K562 (cell line): ENCODE data around the gene LY6G6F. TPM values are rescaled to one million over a fixed set of nuclear protein-coding genes. Genes with fewer than 3 reads are reported as not detected.

ENCODE experiments used
- COPS2 ChIP-seq: fragments of 450-650 bp; conservative IDR thresholded peaks from 2 replicates; pipeline ENCODE4 v1.6.1; 2016; ENCODE audit warnings: mild to moderate bottlenecking, moderate library complexity
- DPF2 ChIP-seq: fragments of 450-650 bp; IDR thresholded peaks from 2 replicates; pipeline ENCODE4 v1.6.1; 2016
- HIVEP1 ChIP-seq: fragments of 250-450 bp; sonication (Bioruptor Pico); IDR thresholded peaks from 2 replicates; pipeline ENCODE4 v1.4.0; 2020; ENCODE audit warnings: mild to moderate bottlenecking
- KAT7 ChIP-seq: sonication (generic); formaldehyde crosslinking; IDR thresholded peaks from 2 replicates; pipeline ENCODE4 v1.8.0; 2022; ENCODE audit warnings: missing genetic modification reagents, mild to moderate bottlenecking, borderline replicate concordance
- MEF2A ChIP-seq: IDR thresholded peaks from 2 replicates; pipeline ENCODE4 v1.6.1; 2011; ENCODE audit warnings: low read depth, mild to moderate bottlenecking, low read length, moderate library complexity; ENCODE audit not compliant: control insufficient read depth
- MNT ChIP-seq, 2 experiments: fragments of 450-650 bp; conservative IDR thresholded peaks; 2 replicates each; pipeline ENCODE4 v1.6.1; 2017; ENCODE audit warnings: mild to moderate bottlenecking in 2 of 2, moderate library complexity in 2 of 2
- MTA2 ChIP-seq: fragments of 450-650 bp; IDR thresholded peaks from 2 replicates; pipeline ENCODE4 v1.6.1; 2016; ENCODE audit warnings: low read depth
- MTA3 ChIP-seq: fragments of 450-650 bp; formaldehyde crosslinking; IDR thresholded peaks from 2 replicates; pipeline ENCODE4 v1.6.1; 2017; ENCODE audit warnings: mild to moderate bottlenecking, borderline replicate concordance
- SMAD4 ChIP-seq: fragments of 250-450 bp; sonication (Bioruptor Pico); conservative IDR thresholded peaks from 2 replicates; pipeline ENCODE4 v1.8.0; 2021; ENCODE audit warnings: inconsistent platforms, mild to moderate bottlenecking, moderate library complexity
- SNRNP70 ChIP-seq: fragments of 200-400 bp; formaldehyde crosslinking; optimal IDR thresholded peaks from 2 replicates; pipeline ENCODE3; 2017; ENCODE audit warnings: low read depth, low read length
- TAF15 ChIP-seq: fragments of 200-400 bp; formaldehyde crosslinking; IDR thresholded peaks from 2 replicates; pipeline ENCODE4 v1.6.1; 2017; ENCODE audit warnings: mild to moderate bottlenecking, low read depth, low read length, moderate library complexity
- U2AF2 ChIP-seq: fragments of 200-400 bp; formaldehyde crosslinking; optimal IDR thresholded peaks from 2 replicates; pipeline ENCODE3; 2017; ENCODE audit warnings: low read depth, mild to moderate bottlenecking, low read length
- ZNF121 ChIP-seq: sonication (generic); formaldehyde crosslinking; conservative IDR thresholded peaks from 2 replicates; pipeline ENCODE4 v1.8.0; 2022; ENCODE audit warnings: missing genetic modification reagents
- ZNF146 ChIP-seq: IDR thresholded peaks from one replicate; pipeline ENCODE4 v1.6.1; 2018; ENCODE audit warnings: missing compliant biosample characterization; ENCODE audit not compliant: unreplicated experiment
- ZNF217 ChIP-seq: sonication (generic); formaldehyde crosslinking; IDR thresholded peaks from 2 replicates; pipeline ENCODE4 v1.8.0; 2022; ENCODE audit warnings: mild to moderate bottlenecking, missing genetic modification reagents
- ZNF224 ChIP-seq: sonication (generic); formaldehyde crosslinking; IDR thresholded peaks from 2 replicates; pipeline ENCODE4 v1.8.0; 2022; ENCODE audit warnings: mild to moderate bottlenecking, missing genetic modification reagents
- ZNF263 ChIP-seq: sonication (generic); formaldehyde crosslinking; IDR thresholded peaks from 2 replicates; pipeline ENCODE4 v1.8.0; 2022; ENCODE audit warnings: mild to moderate bottlenecking, missing genetic modification reagents, borderline replicate concordance
- ZNF76 ChIP-seq: fragments of 250-450 bp; sonication (Bioruptor Pico); IDR thresholded peaks from 2 replicates; pipeline ENCODE4 v1.4.0; 2020; ENCODE audit warnings: mild to moderate bottlenecking, moderate library complexity, borderline replicate concordance
- polyA plus RNA-seq, 8 experiments: library from polyadenylated mRNA; depleted of rRNA in 4 of 8; stranded (reverse) in 5 of 8; unstranded in 3 of 8; fragments of >200 nt; fragmentation: Nextera tagmentation in 2 of 8; fragmentation: Illumina TruSeq in 1 of 8; extraction: Ambion mirVana in 2 of 8; extraction: Trizol in 1 of 8; gene quantifications; 2 replicates each; pipeline versions ENCODE4 v1.2.1 to v1.2.3, GENCODE V29; 2011 to 2014; ENCODE audit warnings: inconsistent platforms in 1 of 8, missing spikeins in 1 of 8
- total RNA-seq, 7 experiments: library from RNA; depleted of rRNA in 6 of 7; stranded (reverse); fragments of >200 nt in 6 of 7; fragmentation: Illumina TruSeq in 2 of 7; extraction: Trizol in 2 of 7; gene quantifications; 2 replicates each; pipeline versions ENCODE4 v1.2.1 to v1.2.3, GENCODE V29; 2011 to 2021; ENCODE audit warnings: low replicate concordance in 1 of 7
- TF ChIP-seq, protein P1 (sequence below): sonication (generic); formaldehyde crosslinking; IDR thresholded peaks from 2 replicates; pipeline ENCODE4 v1.8.0; 2022; ENCODE audit warnings: mild to moderate bottlenecking, missing genetic modification reagents, borderline replicate concordance
- TF ChIP-seq, protein P2 (sequence below): sonication (generic); formaldehyde crosslinking; IDR thresholded peaks from 2 replicates; pipeline ENCODE4 v1.8.1; 2023; ENCODE audit warnings: mild to moderate bottlenecking, missing genetic modification reagents

The LY6G6F gene
- total and polyA plus RNA-seq, 9 of the 15 experiments (the other 6 are each of a cell fraction or from before 2014, with no cell fraction given): 0.14 to 0.50 (median 0.28) TPM; not detected in 2

GRCh38 chr6:31729979-31730630 is 23.4 kb downstream of the LY6G6F start (continued):
- TF ChIP-seq, protein P1, sequence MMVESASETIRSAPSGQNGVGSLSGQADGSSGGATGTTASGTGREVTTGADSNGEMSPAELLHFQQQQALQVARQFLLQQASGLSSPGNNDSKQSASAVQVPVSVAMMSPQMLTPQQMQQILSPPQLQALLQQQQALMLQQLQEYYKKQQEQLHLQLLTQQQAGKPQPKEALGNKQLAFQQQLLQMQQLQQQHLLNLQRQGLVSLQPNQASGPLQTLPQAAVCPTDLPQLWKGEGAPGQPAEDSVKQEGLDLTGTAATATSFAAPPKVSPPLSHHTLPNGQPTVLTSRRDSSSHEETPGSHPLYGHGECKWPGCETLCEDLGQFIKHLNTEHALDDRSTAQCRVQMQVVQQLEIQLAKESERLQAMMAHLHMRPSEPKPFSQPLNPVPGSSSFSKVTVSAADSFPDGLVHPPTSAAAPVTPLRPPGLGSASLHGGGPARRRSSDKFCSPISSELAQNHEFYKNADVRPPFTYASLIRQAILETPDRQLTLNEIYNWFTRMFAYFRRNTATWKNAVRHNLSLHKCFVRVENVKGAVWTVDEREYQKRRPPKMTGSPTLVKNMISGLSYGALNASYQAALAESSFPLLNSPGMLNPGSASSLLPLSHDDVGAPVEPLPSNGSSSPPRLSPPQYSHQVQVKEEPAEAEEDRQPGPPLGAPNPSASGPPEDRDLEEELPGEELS (CRISPR knock-in tag): peak; percentile 84; the same call in 1 of the 2 replicates
- TF ChIP-seq U2AF2 (no peak), MNT (conservative IDR thresholded peaks at IDR 0.05) (no peak), ZNF76 (CRISPR knock-in tag) (peak; percentile 65; the same call in 1 of the 2 replicates), MEF2A (no peak), ZNF146 (CRISPR knock-in tag) (no peak), ZNF121 (no peak), HIVEP1 (CRISPR knock-in tag) (peak; percentile 88), SNRNP70 (no peak), KAT7 (CRISPR knock-in tag) (no peak), SMAD4 (CRISPR knock-in tag) (peak; percentile 80), MTA2 (no peak), ZNF263 (CRISPR knock-in tag) (no peak), COPS2 (no peak), DPF2 (no peak), ZNF217 (no peak), TAF15 (no peak; the same call in 1 of the 2 replicates), ZNF224 (CRISPR knock-in tag) (0 out of 2 replicates have a peak, but pooled peaks have one; percentile 48), MTA3 (no peak)
- TF ChIP-seq, protein P2, sequence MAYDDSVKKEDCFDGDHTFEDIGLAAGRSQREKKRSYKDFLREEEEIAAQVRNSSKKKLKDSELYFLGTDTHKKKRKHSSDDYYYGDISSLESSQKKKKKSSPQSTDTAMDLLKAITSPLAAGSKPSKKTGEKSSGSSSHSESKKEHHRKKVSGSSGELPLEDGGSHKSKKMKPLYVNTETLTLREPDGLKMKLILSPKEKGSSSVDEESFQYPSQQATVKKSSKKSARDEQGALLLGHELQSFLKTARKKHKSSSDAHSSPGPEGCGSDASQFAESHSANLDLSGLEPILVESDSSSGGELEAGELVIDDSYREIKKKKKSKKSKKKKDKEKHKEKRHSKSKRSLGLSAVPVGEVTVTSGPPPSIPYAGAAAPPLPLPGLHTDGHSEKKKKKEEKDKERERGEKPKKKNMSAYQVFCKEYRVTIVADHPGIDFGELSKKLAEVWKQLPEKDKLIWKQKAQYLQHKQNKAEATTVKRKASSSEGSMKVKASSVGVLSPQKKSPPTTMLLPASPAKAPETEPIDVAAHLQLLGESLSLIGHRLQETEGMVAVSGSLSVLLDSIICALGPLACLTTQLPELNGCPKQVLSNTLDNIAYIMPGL (CRISPR knock-in tag): peak; percentile 8; the same call in 1 of the 2 replicates
